HepG2 (cell line): ENCODE data around the gene FRMD3. TPM values are rescaled to one million over a fixed set of nuclear protein-coding genes. Genes with fewer than 3 reads are reported as not detected.

Experiments used
- EP300 ChIP-seq, 3 experiments: sonication (generic) in 1 of 3; formaldehyde crosslinking in 1 of 3; IDR thresholded peaks; 2 replicates each; pipeline versions ENCODE4 v1.5.1 to v1.6.1; 2011 to 2020; ENCODE audit warnings: low read depth in 2 of 3, low read length in 2 of 3, borderline replicate concordance in 1 of 3, improper control_type of control experiment in 1 of 3, mild to moderate bottlenecking in 1 of 3, missing genetic modification reagents in 1 of 3, moderate library complexity in 1 of 3
- FOXP4 ChIP-seq: sonication (generic); formaldehyde crosslinking; IDR thresholded peaks from 2 replicates; pipeline ENCODE4 v1.4.0; 2020; ENCODE audit warnings: missing genetic modification reagents
- KLF15 ChIP-seq: sonication (generic); formaldehyde crosslinking; IDR thresholded peaks from 2 replicates; pipeline ENCODE4 v1.8.1; 2023; ENCODE audit warnings: borderline replicate concordance, mild to moderate bottlenecking, inconsistent platforms, missing genetic modification reagents, mixed read lengths
- MEIS1 ChIP-seq: sonication (generic); formaldehyde crosslinking; IDR thresholded peaks from 2 replicates; pipeline ENCODE4 v1.9.0; 2021; ENCODE audit warnings: mild to moderate bottlenecking, missing genetic modification reagents, moderate library complexity, borderline replicate concordance
- RAD21 ChIP-seq: fragments of 450-650 bp; formaldehyde crosslinking; IDR thresholded peaks from 2 replicates; pipeline ENCODE4 v1.5.0; 2020; ENCODE audit warnings: mild to moderate bottlenecking
- SIN3B ChIP-seq: fragments of 150-350 bp; IDR thresholded peaks from 2 replicates; pipeline ENCODE4 v1.6.1; 2014; ENCODE audit warnings: low read length
- ZFP37 ChIP-seq: sonication (generic); formaldehyde crosslinking; IDR thresholded peaks from 2 replicates; pipeline ENCODE4 v1.4.0; 2020; ENCODE audit warnings: missing genetic modification reagents, borderline replicate concordance
- polyA plus RNA-seq, 8 experiments: library from polyadenylated mRNA; depleted of rRNA in 3 of 8; stranded (reverse) in 7 of 8; unstranded in 1 of 8; fragments of >200 nt; fragmentation: Illumina TruSeq in 4 of 8; extraction: Trizol in 4 of 8; gene quantifications; 2 replicates each; pipeline versions ENCODE4 v1.2.1 to v1.2.3, GENCODE V29; 2011 to 2016; ENCODE audit warnings: low read depth in 4 of 8, missing spikeins in 1 of 8, mixed read lengths in 1 of 8; ENCODE audit not compliant: insufficient read depth in 1 of 8
- total RNA-seq, 5 experiments: library from RNA; depleted of rRNA; stranded (reverse); fragments of >200 nt; fragmentation: Illumina TruSeq; extraction: Trizol; gene quantifications; 2 replicates each; pipeline ENCODE4 v1.2.3, GENCODE V29; 2016; ENCODE audit warnings: low read depth in 1 of 5
- TF ChIP-seq, protein P1 (sequence below): sonication (generic); formaldehyde crosslinking; IDR thresholded peaks from 2 replicates; pipeline ENCODE4 v1.5.0; 2020; ENCODE audit warnings: missing genetic modification reagents
- TF ChIP-seq, protein P2 (sequence below): sonication (generic); formaldehyde crosslinking; IDR thresholded peaks from 2 replicates; pipeline ENCODE4 v1.5.0; 2020; ENCODE audit warnings: mild to moderate bottlenecking, missing genetic modification reagents
- TF ChIP-seq, protein P3 (sequence below): sonication (generic); formaldehyde crosslinking; IDR thresholded peaks from 2 replicates; pipeline ENCODE4 v1.8.0; 2022; ENCODE audit warnings: missing genetic modification reagents, mild to moderate bottlenecking, inconsistent platforms, borderline replicate concordance
- TF ChIP-seq, protein P4 (sequence below): sonication (generic); formaldehyde crosslinking; IDR thresholded peaks from 2 replicates; pipeline ENCODE4 v1.4.0; 2020; ENCODE audit warnings: missing genetic modification reagents, mild to moderate bottlenecking, borderline replicate concordance
- TF ChIP-seq, protein P5 (sequence below): sonication (generic); formaldehyde crosslinking; IDR thresholded peaks from 2 replicates; pipeline ENCODE4 v1.8.1; 2023; ENCODE audit warnings: missing genetic modification reagents, mild to moderate bottlenecking, borderline replicate concordance
- TF ChIP-seq, protein P6 (sequence below): sonication (generic); formaldehyde crosslinking; IDR thresholded peaks from 2 replicates; pipeline ENCODE4 v1.9.0; 2022; ENCODE audit warnings: low read depth, missing genetic modification reagents

The FRMD3 gene
- total and polyA plus RNA-seq, 2 of the 13 experiments (the other 11 are each of a cell fraction or from before 2014, with no cell fraction given), result 3.2 to 7.7 TPM

DNA sequence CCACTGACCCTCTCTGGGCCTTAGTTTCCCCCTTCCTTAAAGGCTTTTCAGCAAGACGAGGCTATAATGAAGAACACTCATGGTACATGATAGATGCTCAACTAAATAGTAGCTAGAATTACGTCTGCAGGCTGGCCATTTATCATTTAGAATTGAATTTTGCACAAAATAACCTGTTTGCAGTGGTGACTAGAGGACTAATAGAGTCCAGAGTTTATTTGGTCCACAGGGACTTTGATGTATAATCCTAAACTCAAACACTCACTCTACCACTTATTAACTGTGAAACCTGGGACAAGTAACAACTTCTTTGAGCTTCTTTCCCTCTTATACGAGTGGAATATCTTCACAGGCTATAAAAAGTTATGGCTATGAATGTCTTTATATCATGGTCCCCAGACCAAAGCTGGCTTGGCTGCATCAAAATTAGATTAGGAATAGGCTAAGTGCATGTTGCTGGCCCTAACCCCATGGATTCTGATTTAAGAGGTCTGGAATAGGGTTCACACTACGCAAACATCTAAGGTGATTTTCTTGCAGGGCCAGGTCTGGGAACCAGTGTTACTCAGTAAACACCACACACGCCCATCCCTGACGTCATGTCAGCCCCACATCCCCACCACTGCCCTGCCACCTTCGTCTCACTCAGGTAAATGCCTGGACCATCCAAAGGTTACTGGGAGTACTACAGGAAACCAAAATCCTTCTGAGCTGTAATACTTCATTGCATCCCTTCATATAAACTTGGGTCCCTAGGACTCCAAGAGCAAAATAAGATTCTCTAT lies 150.6 kb downstream of the FRMD3 start (continued):
- peak; percentile 62; the same call in 1 of the 2 replicates for TF ChIP-seq FOXP4 (CRISPR knock-in tag)
- TF ChIP-seq, protein P1, sequence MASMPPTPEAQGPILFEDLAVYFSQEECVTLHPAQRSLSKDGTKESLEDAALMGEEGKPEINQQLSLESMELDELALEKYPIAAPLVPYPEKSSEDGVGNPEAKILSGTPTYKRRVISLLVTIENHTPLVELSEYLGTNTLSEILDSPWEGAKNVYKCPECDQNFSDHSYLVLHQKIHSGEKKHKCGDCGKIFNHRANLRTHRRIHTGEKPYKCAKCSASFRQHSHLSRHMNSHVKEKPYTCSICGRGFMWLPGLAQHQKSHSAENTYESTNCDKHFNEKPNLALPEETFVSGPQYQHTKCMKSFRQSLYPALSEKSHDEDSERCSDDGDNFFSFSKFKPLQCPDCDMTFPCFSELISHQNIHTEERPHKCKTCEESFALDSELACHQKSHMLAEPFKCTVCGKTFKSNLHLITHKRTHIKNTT (CRISPR knock-in tag), result no peak
- TF ChIP-seq, protein P2, sequence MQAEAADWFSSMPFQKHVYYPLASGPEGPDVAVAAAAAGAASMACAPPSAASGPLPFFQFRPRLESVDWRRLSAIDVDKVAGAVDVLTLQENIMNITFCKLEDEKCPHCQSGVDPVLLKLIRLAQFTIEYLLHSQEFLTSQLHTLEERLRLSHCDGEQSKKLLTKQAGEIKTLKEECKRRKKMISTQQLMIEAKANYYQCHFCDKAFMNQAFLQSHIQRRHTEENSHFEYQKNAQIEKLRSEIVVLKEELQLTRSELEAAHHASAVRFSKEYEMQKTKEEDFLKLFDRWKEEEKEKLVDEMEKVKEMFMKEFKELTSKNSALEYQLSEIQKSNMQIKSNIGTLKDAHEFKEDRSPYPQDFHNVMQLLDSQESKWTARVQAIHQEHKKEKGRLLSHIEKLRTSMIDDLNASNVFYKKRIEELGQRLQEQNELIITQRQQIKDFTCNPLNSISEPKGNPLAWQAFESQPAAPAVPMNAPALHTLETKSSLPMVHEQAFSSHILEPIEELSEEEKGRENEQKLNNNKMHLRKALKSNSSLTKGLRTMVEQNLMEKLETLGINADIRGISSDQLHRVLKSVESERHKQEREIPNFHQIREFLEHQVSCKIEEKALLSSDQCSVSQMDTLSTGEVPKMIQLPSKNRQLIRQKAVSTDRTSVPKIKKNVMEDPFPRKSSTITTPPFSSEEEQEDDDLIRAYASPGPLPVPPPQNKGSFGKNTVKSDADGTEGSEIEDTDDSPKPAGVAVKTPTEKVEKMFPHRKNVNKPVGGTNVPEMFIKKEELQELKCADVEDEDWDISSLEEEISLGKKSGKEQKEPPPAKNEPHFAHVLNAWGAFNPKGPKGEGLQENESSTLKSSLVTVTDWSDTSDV (CRISPR knock-in tag), result no peak
- TF ChIP-seq, protein P3, sequence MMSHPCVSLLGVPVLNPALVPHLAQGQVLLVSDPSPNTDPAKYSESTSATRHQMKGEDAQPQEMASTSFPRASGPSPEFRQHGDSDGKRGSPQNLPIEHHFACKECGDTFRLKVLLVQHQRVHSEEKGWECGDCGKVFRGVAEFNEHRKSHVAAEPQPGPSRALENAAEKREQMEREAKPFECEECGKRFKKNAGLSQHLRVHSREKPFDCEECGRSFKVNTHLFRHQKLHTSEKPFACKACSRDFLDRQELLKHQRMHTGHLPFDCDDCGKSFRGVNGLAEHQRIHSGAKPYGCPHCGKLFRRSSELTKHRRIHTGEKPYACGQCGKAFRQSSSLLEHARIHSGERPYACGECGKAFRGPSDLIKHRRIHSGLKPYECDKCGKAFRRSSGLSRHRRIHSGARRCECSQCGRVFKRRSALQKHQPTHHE (CRISPR knock-in tag), result no peak
- no peak for TF ChIP-seq KLF15 (CRISPR knock-in tag)
- no peak for TF ChIP-seq ZFP37 (CRISPR knock-in tag)
- TF ChIP-seq, protein P4, sequence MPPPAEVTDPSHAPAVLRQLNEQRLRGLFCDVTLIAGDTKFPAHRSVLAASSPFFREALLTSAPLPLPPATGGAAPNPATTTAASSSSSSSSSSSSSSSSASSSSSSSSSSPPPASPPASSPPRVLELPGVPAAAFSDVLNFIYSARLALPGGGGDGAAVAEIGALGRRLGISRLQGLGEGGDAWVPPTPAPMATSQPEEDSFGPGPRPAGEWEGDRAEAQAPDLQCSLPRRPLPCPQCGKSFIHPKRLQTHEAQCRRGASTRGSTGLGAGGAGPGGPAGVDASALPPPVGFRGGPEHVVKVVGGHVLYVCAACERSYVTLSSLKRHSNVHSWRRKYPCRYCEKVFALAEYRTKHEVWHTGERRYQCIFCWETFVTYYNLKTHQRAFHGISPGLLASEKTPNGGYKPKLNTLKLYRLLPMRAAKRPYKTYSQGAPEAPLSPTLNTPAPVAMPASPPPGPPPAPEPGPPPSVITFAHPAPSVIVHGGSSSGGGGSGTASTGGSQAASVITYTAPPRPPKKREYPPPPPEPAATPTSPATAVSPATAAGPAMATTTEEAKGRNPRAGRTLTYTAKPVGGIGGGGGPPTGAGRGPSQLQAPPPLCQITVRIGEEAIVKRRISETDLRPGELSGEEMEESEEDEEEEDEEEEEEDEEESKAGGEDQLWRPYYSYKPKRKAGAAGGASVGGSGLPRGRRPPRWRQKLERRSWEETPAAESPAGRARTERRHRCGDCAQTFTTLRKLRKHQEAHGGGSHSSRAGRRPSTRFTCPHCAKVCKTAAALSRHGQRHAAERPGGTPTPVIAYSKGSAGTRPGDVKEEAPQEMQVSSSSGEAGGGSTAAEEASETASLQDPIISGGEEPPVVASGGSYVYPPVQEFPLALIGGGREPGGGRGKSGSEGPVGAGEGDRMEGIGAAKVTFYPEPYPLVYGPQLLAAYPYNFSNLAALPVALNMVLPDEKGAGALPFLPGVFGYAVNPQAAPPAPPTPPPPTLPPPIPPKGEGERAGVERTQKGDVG, result no peak
- TF ChIP-seq EP300 (IDR thresholded peaks at IDR 0.05; ENCODE audit: low read depth in 2 of 2, low read length in 2 of 2), result peak; percentile 19 to 83; a peak in 2 of 4 replicates
- no peak for TF ChIP-seq EP300 (CRISPR knock-in tag; IDR thresholded peaks at IDR 0.05; ENCODE audit: borderline replicate concordance)
- TF ChIP-seq, protein P5, sequence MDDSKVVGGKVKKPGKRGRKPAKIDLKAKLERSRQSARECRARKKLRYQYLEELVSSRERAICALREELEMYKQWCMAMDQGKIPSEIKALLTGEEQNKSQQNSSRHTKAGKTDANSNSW (CRISPR knock-in tag), result no peak
- peak; percentile 19; the same call in 1 of the 2 replicates for TF ChIP-seq RAD21
- TF ChIP-seq, protein P6, sequence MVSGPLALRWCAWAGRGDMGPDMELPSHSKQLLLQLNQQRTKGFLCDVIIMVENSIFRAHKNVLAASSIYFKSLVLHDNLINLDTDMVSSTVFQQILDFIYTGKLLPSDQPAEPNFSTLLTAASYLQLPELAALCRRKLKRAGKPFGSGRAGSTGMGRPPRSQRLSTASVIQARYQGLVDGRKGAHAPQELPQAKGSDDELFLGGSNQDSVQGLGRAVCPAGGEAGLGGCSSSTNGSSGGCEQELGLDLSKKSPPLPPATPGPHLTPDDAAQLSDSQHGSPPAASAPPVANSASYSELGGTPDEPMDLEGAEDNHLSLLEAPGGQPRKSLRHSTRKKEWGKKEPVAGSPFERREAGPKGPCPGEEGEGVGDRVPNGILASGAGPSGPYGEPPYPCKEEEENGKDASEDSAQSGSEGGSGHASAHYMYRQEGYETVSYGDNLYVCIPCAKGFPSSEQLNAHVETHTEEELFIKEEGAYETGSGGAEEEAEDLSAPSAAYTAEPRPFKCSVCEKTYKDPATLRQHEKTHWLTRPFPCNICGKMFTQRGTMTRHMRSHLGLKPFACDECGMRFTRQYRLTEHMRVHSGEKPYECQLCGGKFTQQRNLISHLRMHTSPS (CRISPR knock-in tag), result no peak
- 0 out of 2 replicates have a peak, but pooled peaks have one; percentile 38 for TF ChIP-seq MEIS1
- no peak for TF ChIP-seq SIN3B
